RWPE2 (cell line): ENCODE results near the gene SLC22A6.
"Not testable (repeated sequence)": the region's sequence is repeated elsewhere in the genome, so short reads cannot be mapped to it uniquely, and the experiment has no call there.

ENCODE experiments used
- ATAC-seq: fragments of 200-7000 bp; cut with Tn5 transposase; 3 replicates; pipeline ENCODE4 v1.9.1; 2021; ENCODE audit warnings: low read depth
- DNase-seq: peaks from one replicate; pipeline ENCODE4 v3.0.0-alpha.2; 2020; ENCODE audit warnings: low spot score
- H3K27ac ChIP-seq: fragments of 450-650 bp; 2 replicates; pipeline ENCODE4 v1.5.1; 2017; ENCODE audit warnings: mild to moderate bottlenecking; ENCODE audit not compliant: poor library complexity, severe bottlenecking
- H3K27me3 ChIP-seq: fragments of 250-450 bp; sonication (Bioruptor Pico); 2 replicates; pipeline ENCODE4 v1.5.1; 2021; ENCODE audit warnings: mild to moderate bottlenecking, moderate library complexity; ENCODE audit not compliant: insufficient read depth, poor library complexity, severe bottlenecking
- H3K36me3 ChIP-seq: fragments of 250-450 bp; sonication (Bioruptor Pico); 2 replicates; pipeline ENCODE4 v1.5.1; 2020; ENCODE audit warnings: low read depth, mild to moderate bottlenecking, moderate library complexity
- H3K4me1 ChIP-seq: fragments of 250-450 bp; sonication (Bioruptor Pico); 2 replicates; pipeline ENCODE4 v1.5.1; 2021; ENCODE audit warnings: mild to moderate bottlenecking, moderate library complexity; ENCODE audit not compliant: insufficient read depth, poor library complexity, severe bottlenecking
- H3K4me3 ChIP-seq: fragments of 250-450 bp; sonication (Bioruptor Pico); 2 replicates; pipeline ENCODE4 v1.5.1; 2021; ENCODE audit warnings: mild to moderate bottlenecking, moderate library complexity; ENCODE audit not compliant: severe bottlenecking
- H3K9me3 ChIP-seq: fragments of 250-450 bp; sonication (Bioruptor Pico); 2 replicates; pipeline ENCODE4 v1.5.1; 2021; ENCODE audit warnings: mild to moderate bottlenecking, moderate library complexity; ENCODE audit not compliant: severe bottlenecking
- TF ChIP-seq, protein P1 (sequence below): fragments of 450-650 bp; IDR thresholded peaks from one replicate; pipeline ENCODE4 v1.5.1; 2017; ENCODE audit warnings: mild to moderate bottlenecking, moderate library complexity; ENCODE audit not compliant: poor library complexity, severe bottlenecking

SLC22A6 gene

DNA sequence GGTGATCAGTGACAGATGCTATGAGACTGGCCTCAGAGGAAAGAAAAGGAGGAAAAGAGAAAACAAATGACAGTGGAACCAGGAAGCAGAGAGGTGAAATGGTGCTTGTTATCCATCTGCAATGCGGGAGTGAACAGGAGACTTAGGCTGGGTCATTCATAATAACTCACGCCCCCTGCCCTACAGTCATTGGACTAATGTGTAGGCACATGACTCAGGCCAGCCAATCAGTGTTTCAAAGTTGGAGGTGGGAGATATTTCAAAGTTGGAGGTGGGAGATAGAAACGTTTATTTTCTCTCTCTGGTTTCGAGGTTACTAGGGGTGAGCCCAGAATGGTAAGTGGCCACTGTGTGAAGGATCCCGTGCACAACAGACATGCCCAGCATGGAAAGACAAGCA lies 30.3 kb downstream of the SLC22A6 start:
- TF ChIP-seq, protein P1, sequence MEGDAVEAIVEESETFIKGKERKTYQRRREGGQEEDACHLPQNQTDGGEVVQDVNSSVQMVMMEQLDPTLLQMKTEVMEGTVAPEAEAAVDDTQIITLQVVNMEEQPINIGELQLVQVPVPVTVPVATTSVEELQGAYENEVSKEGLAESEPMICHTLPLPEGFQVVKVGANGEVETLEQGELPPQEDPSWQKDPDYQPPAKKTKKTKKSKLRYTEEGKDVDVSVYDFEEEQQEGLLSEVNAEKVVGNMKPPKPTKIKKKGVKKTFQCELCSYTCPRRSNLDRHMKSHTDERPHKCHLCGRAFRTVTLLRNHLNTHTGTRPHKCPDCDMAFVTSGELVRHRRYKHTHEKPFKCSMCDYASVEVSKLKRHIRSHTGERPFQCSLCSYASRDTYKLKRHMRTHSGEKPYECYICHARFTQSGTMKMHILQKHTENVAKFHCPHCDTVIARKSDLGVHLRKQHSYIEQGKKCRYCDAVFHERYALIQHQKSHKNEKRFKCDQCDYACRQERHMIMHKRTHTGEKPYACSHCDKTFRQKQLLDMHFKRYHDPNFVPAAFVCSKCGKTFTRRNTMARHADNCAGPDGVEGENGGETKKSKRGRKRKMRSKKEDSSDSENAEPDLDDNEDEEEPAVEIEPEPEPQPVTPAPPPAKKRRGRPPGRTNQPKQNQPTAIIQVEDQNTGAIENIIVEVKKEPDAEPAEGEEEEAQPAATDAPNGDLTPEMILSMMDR: no peak
- no peaks in the 10 kb centered on the region for H3K27me3 ChIP-seq
- H3K4me3 ChIP-seq: no peak overlapping the region
- DNase-seq (no peak), ATAC-seq (no peak)
- H3K27ac ChIP-seq: no peak overlapping the region
- H3K4me1 ChIP-seq: no peaks in the 10 kb centered on the region
- no peaks in the 10 kb centered on the region for H3K9me3 ChIP-seq
- no peaks in the 10 kb centered on the region for H3K36me3 ChIP-seq

DNA sequence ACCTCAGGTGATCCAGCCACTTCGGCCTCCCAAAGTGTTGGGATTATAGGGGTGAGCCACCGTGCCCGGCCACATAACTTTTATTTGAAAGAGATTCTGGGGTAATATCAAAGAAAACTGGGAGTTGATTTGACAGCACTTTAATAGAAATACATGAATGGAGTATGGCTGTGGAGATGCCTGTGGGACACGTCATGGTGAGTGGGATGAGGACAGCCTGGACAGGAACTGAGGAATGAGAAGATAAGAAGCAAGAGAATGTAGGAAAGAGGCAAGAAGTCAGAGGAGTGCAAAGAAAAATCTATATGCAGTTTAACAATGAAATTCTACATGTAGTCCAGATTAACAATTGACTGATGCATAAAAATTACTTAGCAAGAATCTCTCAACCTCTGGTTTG lies 31.0 kb downstream of the SLC22A6 start:
- TF ChIP-seq, protein P1: no peak
- DNase-seq: no peak

DNA sequence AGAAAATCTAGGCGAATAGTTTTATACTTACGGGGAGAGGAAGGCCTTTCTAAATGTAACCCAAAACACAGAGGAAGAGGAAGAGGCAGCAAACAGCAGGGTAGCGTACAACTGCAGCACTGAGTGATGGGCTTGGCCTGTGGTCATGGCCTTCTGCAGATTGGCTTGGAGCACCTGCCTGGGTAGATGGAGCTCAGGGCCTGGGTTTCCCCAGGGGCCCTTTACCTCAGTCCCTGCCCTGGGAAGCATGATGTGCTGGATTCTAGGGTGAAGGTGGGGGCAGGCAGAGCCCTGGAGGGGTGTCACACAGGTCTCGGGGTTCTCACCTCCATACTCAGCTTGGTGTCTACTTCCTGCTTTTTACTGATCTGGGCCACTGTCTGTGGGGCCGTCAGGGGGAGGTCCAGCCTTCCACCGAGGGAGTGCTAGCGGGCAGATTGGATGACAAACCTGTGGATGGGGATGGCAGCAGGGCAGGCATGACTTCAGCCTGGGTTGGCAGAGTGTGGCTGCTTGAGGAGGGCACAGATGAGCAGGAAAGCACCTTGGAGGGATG lies 35.9 kb downstream of the SLC22A6 start:
- Histone ChIP-seq H3K4me1 (no peaks in the 10 kb centered on the region), H3K36me3 (no peaks in the 10 kb centered on the region), H3K27me3 (peaks cover 3% of the 10 kb centered on the region), H3K9me3 (no peaks in the 10 kb centered on the region), H3K4me3 (no peak overlapping the region), H3K27ac (no peak overlapping the region)
- no peak for ATAC-seq
- no peak for DNase-seq
- TF ChIP-seq, protein P1: no peak

More for the DNA sequence above, 31.0 kb downstream of the SLC22A6 start:
- no peaks in the 10 kb centered on the region for H3K36me3 ChIP-seq
- H3K9me3 ChIP-seq: no peaks in the 10 kb centered on the region
- H3K27ac ChIP-seq: no peak overlapping the region
- ATAC-seq: no peak
- H3K27me3 ChIP-seq: no peaks in the 10 kb centered on the region
- H3K4me3 ChIP-seq: no peak overlapping the region
- H3K4me1 ChIP-seq: no peaks in the 10 kb centered on the region

DNA sequence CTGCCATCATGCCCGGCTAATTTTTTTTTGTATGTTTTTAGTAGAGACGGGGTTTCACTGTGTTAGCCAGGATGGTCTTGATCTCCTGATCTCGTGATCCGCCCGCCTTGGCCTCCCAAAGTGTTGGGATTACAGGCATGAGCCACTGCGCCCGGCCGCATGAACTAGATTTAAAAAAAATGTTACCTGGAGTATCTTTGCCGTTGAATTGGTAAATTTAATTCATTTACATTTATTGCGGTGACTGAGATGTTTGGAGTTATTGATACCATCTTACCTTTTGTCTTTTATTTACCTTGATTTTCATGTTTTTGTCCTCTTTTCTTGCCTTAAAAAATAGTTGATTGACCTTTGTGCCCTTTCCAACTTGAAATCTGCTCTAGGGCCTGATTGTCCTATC lies 39.2 kb downstream of the SLC22A6 start:
- H3K27me3 ChIP-seq, H3K36me3 ChIP-seq, H3K9me3 ChIP-seq, H3K4me1 ChIP-seq, ATAC-seq, H3K4me3 ChIP-seq, DNase-seq, H3K27ac ChIP-seq: not testable (repeated sequence)

DNA sequence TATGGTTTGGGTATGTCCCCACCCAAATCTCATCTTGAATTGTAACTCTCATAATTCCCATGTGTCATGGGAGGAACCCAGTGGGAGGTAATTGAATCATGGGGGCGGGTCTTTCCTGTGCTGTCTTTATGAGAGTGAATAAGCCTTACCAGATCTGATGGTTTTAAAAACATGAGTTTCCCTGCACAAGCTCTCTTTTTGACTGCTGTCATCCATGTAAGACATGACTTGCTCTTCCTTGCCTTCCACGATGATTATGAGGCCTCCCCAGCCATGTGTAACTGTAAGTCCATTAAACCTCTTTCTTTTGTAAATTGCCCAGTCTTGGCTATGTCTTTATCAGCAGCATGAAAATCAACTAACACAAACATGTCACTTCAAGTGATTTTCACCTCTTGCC lies 47.2 kb downstream of the SLC22A6 start:
- H3K9me3 ChIP-seq, H3K4me1 ChIP-seq, H3K27me3 ChIP-seq, H3K36me3 ChIP-seq, H3K4me3 ChIP-seq, ATAC-seq, DNase-seq, H3K27ac ChIP-seq: not testable (repeated sequence)

DNA sequence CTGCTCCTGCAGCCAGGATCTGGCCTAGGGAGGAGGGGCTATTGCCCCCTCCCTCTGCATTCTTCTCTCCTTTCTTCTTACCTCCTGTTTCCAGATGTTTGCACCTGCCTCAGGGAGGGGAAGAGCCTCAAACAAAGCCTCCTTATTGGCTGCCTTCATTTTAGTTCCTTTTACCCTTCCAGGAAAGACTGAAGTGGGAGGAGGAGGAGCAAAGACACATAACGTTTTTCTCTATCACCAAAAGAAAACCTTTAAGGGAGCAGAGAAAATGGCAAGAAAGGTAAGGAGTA lies 50.3 kb downstream of the SLC22A6 start:
- no peak overlapping the region for H3K4me3 ChIP-seq
- H3K27me3 ChIP-seq: no peaks in the 10 kb centered on the region
- TF ChIP-seq, protein P1: no peak
- no peak for DNase-seq
- no peaks in the 10 kb centered on the region for H3K4me1 ChIP-seq
- no peaks in the 10 kb centered on the region for H3K36me3 ChIP-seq
- H3K9me3 ChIP-seq: no peaks in the 10 kb centered on the region
- no peak for ATAC-seq
- H3K27ac ChIP-seq: no peak overlapping the region
